Activated CD4-positive, alpha-beta T cell treated with anti-CD3 and anti-CD28 coated beads for 36 hours (primary cell): ENCODE measurements around the gene CUL1. TPM values are rescaled to one million over a fixed set of nuclear protein-coding genes. Genes with fewer than 3 reads are reported as not detected.
A peak's percentile ranks its signal among the peaks of the same experiment; 100 is the strongest.

Experiments used
- ATAC-seq: fragments of 200-7000 bp; cut with Tn5 transposase; one replicate; pipeline ENCODE4 v1.10.0; 2021; ENCODE audit warnings: mild to moderate bottlenecking, moderate library complexity
- CTCF ChIA-PET: fragments of 350-600 bp; sonication (Branson Sonifier 250); formaldehyde crosslinking; loops from one replicate; lab custom pipeline; 2021; ENCODE audit warnings: antibody characterized with exemption; lab: Charles Lee
- POLR2A ChIA-PET: fragments of 350-600 bp; sonication (Branson Sonifier 250); formaldehyde crosslinking; loops from one replicate; lab custom pipeline; 2021; ENCODE audit warnings: antibody characterized with exemption, inconsistent platforms; lab: Charles Lee
- DNase-seq: peaks from one replicate; pipeline ENCODE4 v3.0.0-alpha.2; 2020
- H3K27ac Mint-ChIP-seq: one replicate; pipeline ENCODE4 v1.8.0; 2021; ENCODE audit warnings: mixed read lengths
- H3K27me3 Mint-ChIP-seq: one replicate; pipeline ENCODE4 v1.8.0; 2021; ENCODE audit warnings: mixed read lengths
- H3K36me3 Mint-ChIP-seq: one replicate; pipeline ENCODE4 v1.8.0; 2021; ENCODE audit warnings: low read depth, mixed read lengths
- H3K4me1 Mint-ChIP-seq: one replicate; pipeline ENCODE4 v1.8.0; 2021; ENCODE audit warnings: mixed read lengths
- H3K4me3 Mint-ChIP-seq: one replicate; pipeline ENCODE4 v1.8.0; 2021; ENCODE audit warnings: mild to moderate bottlenecking, moderate library complexity, mixed read lengths
- H3K9me3 Mint-ChIP-seq: one replicate; pipeline ENCODE4 v1.8.0; 2021; ENCODE audit warnings: low read depth, mixed read lengths
- intact Hi-C, 2 experiments: fragments of 100-400 bp; cut with DNase I in 1 of 2; cut with micrococcal nuclease in 1 of 2; formaldehyde crosslinking; loops; one replicate each; pipeline versions ENCODE4 v1.14.2 to v1.15.1; 2022 to 2024; cut with DNase I, micrococcal nuclease
- total RNA-seq, 2 experiments: library from RNA; stranded (reverse); gene quantifications; one replicate each; pipeline ENCODE4 v1.2.3, GENCODE V29; 2021

CUL1 gene
- total RNA-seq, 2 experiments from 2014 or later: 72.7 to 76.7 TPM

- no peaks in the 10 kb centered on the region for H3K27me3 Mint-ChIP-seq
- no peak for DNase-seq
- ATAC-seq: peak; percentile 64
- POLR2A ChIA-PET: no interaction called here
- H3K4me3 Mint-ChIP-seq: no peak overlapping the region
- H3K27ac Mint-ChIP-seq: peak overlapping the region; percentile 13
- intact Hi-C loops: no loop called here
- peaks cover 37% of the 10 kb centered on the region for H3K36me3 Mint-ChIP-seq
- peaks cover 14% of the 10 kb centered on the region for H3K4me1 Mint-ChIP-seq
- CTCF ChIA-PET: interaction anchor here (1.5 kb wide), 1 partner anchor 212 kb away, joined by 4 read pairs; no protein-coding TSS in a partner anchor
- H3K9me3 Mint-ChIP-seq: no peaks in the 10 kb centered on the region
Observed at GRCh38 chr7:148754912-148755311, 56.2 kb downstream of the CUL1 start.

GRCh38 chr7:148761499-148762278, 63.0 kb downstream of the CUL1 start:
- Mint-ChIP-seq H3K9me3 (no peaks in the 10 kb centered on the region), H3K27ac (no peak overlapping the region), H3K36me3 (peaks cover 38% of the 10 kb centered on the region), H3K4me3 (no peak overlapping the region), H3K27me3 (no peaks in the 10 kb centered on the region), H3K4me1 (peaks cover 3% of the 10 kb centered on the region)
- DNase-seq (no peak), ATAC-seq (no peak)
- intact Hi-C loops: no loop called here
- ChIA-PET POLR2A (interaction anchor here (0.9 kb wide), 1 partner anchor 7 kb away, joined by 3 read pairs; no protein-coding TSS in a partner anchor), CTCF (no interaction called here)

- no peak overlapping the region for H3K4me3 Mint-ChIP-seq
- H3K36me3 Mint-ChIP-seq: peaks cover 35% of the 10 kb centered on the region
- no peak overlapping the region for H3K27ac Mint-ChIP-seq
- no peaks in the 10 kb centered on the region for H3K9me3 Mint-ChIP-seq
- no peaks in the 10 kb centered on the region for H3K27me3 Mint-ChIP-seq
- ATAC-seq (no peak), DNase-seq (no peak)
- CTCF ChIA-PET: interaction anchor here (0.6 kb wide), 1 partner anchor 203 kb away, joined by 3 read pairs; no protein-coding TSS in a partner anchor
- POLR2A ChIA-PET: no interaction called here
- H3K4me1 Mint-ChIP-seq: peaks cover 3% of the 10 kb centered on the region
- intact Hi-C loops: no loop called here
Observed at GRCh38 chr7:148763622-148764021, 64.9 kb downstream of the CUL1 start.

- peaks cover 38% of the 10 kb centered on the region for H3K36me3 Mint-ChIP-seq
- ChIA-PET POLR2A (no interaction called here), CTCF (interaction anchor here (1.1 to 1.5 kb wide), 2 partner anchors 67 to 193 kb away, joined by 4 to 6 read pairs; no protein-coding TSS in a partner anchor)
- no peak overlapping the region for H3K4me3 Mint-ChIP-seq
- DNase-seq (no peak), ATAC-seq (no peak)
- H3K4me1 Mint-ChIP-seq: peaks cover 20% of the 10 kb centered on the region
- no peaks in the 10 kb centered on the region for H3K9me3 Mint-ChIP-seq
- intact Hi-C loops: loop anchor here (5.0 kb wide), 3 partner anchors 68 to 197 kb away; no protein-coding TSS in a partner anchor
- H3K27me3 Mint-ChIP-seq: no peaks in the 10 kb centered on the region
- no peak overlapping the region for H3K27ac Mint-ChIP-seq
Observed at GRCh38 chr7:148770004-148770403, 71.3 kb downstream of the CUL1 start.

- H3K36me3 Mint-ChIP-seq: peaks cover 40% of the 10 kb centered on the region
- ATAC-seq (peak; percentile 87), DNase-seq (peak; percentile 62)
- peak overlapping the region; percentile 77 for H3K27ac Mint-ChIP-seq
- intact Hi-C loops: loop anchor here (2.0 to 5.0 kb wide), 5 partner anchors 70 to 266 kb away; partner anchors contain the start of gene CUL1 (in 1 of the 2)
- peaks cover 25% of the 10 kb centered on the region for H3K4me1 Mint-ChIP-seq
- no peaks in the 10 kb centered on the region for H3K27me3 Mint-ChIP-seq
- ChIA-PET POLR2A (interaction anchor here (0.8 kb wide), 1 partner anchor 61 kb away, joined by 3 read pairs; no protein-coding TSS in a partner anchor), CTCF (interaction anchor here (1.0 to 2.8 kb wide), 4 partner anchors 21 to 194 kb away, joined by 3 to 9 read pairs (median 4); no protein-coding TSS in a partner anchor)
- H3K4me3 Mint-ChIP-seq: peak overlapping the region; percentile 35
- no peaks in the 10 kb centered on the region for H3K9me3 Mint-ChIP-seq
Observed at GRCh38 chr7:148772297-148773089, 73.8 kb downstream of the CUL1 start.

- CTCF ChIA-PET: interaction anchor here (0.9 to 2.8 kb wide), 8 partner anchors 14 to 649 kb away, joined by 3 to 9 read pairs (median 4); no protein-coding TSS in a partner anchor
Observed at GRCh38 chr7:148773334-148773733, 74.6 kb downstream of the CUL1 start.

GRCh38 chr7:148774471-148774870, 75.8 kb downstream of the CUL1 start:
- POLR2A ChIA-PET: no interaction called here
- peaks cover 34% of the 10 kb centered on the region for H3K36me3 Mint-ChIP-seq
- no peaks in the 10 kb centered on the region for H3K9me3 Mint-ChIP-seq
- no peak overlapping the region for H3K27ac Mint-ChIP-seq
- CTCF ChIA-PET: interaction anchor here (0.7 to 2.8 kb wide), 9 partner anchors 8 to 200 kb away, joined by 3 to 9 read pairs (median 4); no protein-coding TSS in a partner anchor
- peaks cover 25% of the 10 kb centered on the region for H3K4me1 Mint-ChIP-seq
- H3K27me3 Mint-ChIP-seq: no peaks in the 10 kb centered on the region
- DNase-seq (no peak), ATAC-seq (no peak)
- intact Hi-C loops: loop anchor here (5.0 kb wide), 3 partner anchors 72 to 197 kb away; no protein-coding TSS in a partner anchor
- no peak overlapping the region for H3K4me3 Mint-ChIP-seq

More at GRCh38 chr7:148773334-148773733, 74.6 kb downstream of the CUL1 start:
- intact Hi-C loops: loop anchor here (2.0 to 5.0 kb wide), 5 partner anchors 71 to 267 kb away; partner anchors contain the start of gene CUL1 (in 1 of the 2)
- POLR2A ChIA-PET: interaction anchor here (0.8 kb wide), 1 partner anchor 62 kb away, joined by 3 read pairs; no protein-coding TSS in a partner anchor
- peak overlapping the region; percentile 77 for H3K27ac Mint-ChIP-seq
- H3K9me3 Mint-ChIP-seq: no peaks in the 10 kb centered on the region
- DNase-seq (peak; percentile 41), ATAC-seq (peak; percentile 80)
- H3K27me3 Mint-ChIP-seq: no peaks in the 10 kb centered on the region
- peaks cover 25% of the 10 kb centered on the region for H3K4me1 Mint-ChIP-seq
- peak overlapping the region; percentile 16 for H3K4me3 Mint-ChIP-seq
- H3K36me3 Mint-ChIP-seq: peaks cover 37% of the 10 kb centered on the region

- Mint-ChIP-seq H3K4me3 (no peak overlapping the region), H3K27me3 (no peaks in the 10 kb centered on the region), H3K27ac (no peak overlapping the region), H3K4me1 (no peaks in the 10 kb centered on the region), H3K9me3 (no peaks in the 10 kb centered on the region), H3K36me3 (peaks cover 40% of the 10 kb centered on the region)
- ChIA-PET CTCF (interaction anchor here (0.5 to 1.1 kb wide), 2 partner anchors 55 to 209 kb away, joined by 3 read pairs; no protein-coding TSS in a partner anchor), POLR2A (no interaction called here)
- intact Hi-C loops: no loop called here
- ATAC-seq (no peak), DNase-seq (no peak)
Observed at GRCh38 chr7:148782757-148783456, 84.2 kb downstream of the CUL1 start.

- ATAC-seq (no peak), DNase-seq (no peak)
- intact Hi-C loops: no loop called here
- ChIA-PET CTCF (interaction anchor here (1.1 kb wide), 1 partner anchor 210 kb away, joined by 3 read pairs; no protein-coding TSS in a partner anchor), POLR2A (no interaction called here)
- Mint-ChIP-seq H3K27me3 (no peaks in the 10 kb centered on the region), H3K9me3 (no peaks in the 10 kb centered on the region), H3K4me1 (no peaks in the 10 kb centered on the region), H3K4me3 (no peak overlapping the region), H3K27ac (no peak overlapping the region), H3K36me3 (peaks cover 47% of the 10 kb centered on the region)
Observed at GRCh38 chr7:148783801-148784527, 85.3 kb downstream of the CUL1 start.
